Tibial nerve (tissue), 4 donors: Measurements from ENCODE around the gene KREMEN1. TPM values are rescaled to one million over a fixed set of nuclear protein-coding genes. Genes with fewer than 3 reads are reported as not detected.

Experiments used
- DNase-seq, 2 donors: peaks; one replicate each; pipeline ENCODE4 v3.0.0-alpha.2; 2019; ENCODE audit warnings: low spot score in 2 of 2
- H3K27ac ChIP-seq, 4 donors: fragments of 200-600 bp; sonication (generic) in 3 of 4; one replicate each; pipeline ENCODE4 v1.5.1; 2017 to 2019; ENCODE audit warnings: mild to moderate bottlenecking in 1 of 4
- H3K27me3 ChIP-seq, 2 donors: fragments of 200-600 bp; sonication (generic) in 1 of 2; one replicate each; pipeline versions ENCODE4 v1.5.1 to v1.6.0; 2017 to 2019
- H3K36me3 ChIP-seq, 3 donors: fragments of 200-600 bp; sonication (generic); one replicate each; pipeline ENCODE4 v1.5.1; 2018 to 2019
- H3K4me1 ChIP-seq, 4 donors: fragments of 200-600 bp; sonication (generic) in 3 of 4; one replicate each; pipeline ENCODE4 v1.5.1; 2017 to 2019
- H3K4me3 ChIP-seq, 4 donors: fragments of 200-600 bp; sonication (generic) in 3 of 4; one replicate each; pipeline ENCODE4 v1.5.1; 2017 to 2019; ENCODE audit warnings: mild to moderate bottlenecking in 1 of 4, moderate library complexity in 1 of 4
- H3K9me3 ChIP-seq, 4 donors: fragments of 200-600 bp; sonication (generic) in 3 of 4; one replicate each; pipeline ENCODE4 v1.5.1; 2017 to 2019
- CTCF ChIP-seq, 5 experiments: fragments of 200-600 bp in 3 of 5; fragments of 450-650 bp in 2 of 5; sonication (generic) in 3 of 5; IDR thresholded peaks; one replicate each; pipeline ENCODE4 v1.5.1; 2016 to 2019; ENCODE audit warnings: antibody characterized with exemption in 5 of 5, mild to moderate bottlenecking in 3 of 5, moderate library complexity in 2 of 5
- EP300 ChIP-seq, 2 donors: sonication (generic); formaldehyde crosslinking; IDR thresholded peaks; one replicate each; pipeline ENCODE4 v1.6.1; 2017; ENCODE audit warnings: antibody characterized with exemption in 2 of 2, mild to moderate bottlenecking in 1 of 2
- POLR2A ChIP-seq, 2 donors: fragments of 450-650 bp; IDR thresholded peaks; one replicate each; pipeline ENCODE4 v1.6.1; 2017; ENCODE audit warnings: antibody characterized with exemption in 2 of 2, mild to moderate bottlenecking in 2 of 2, moderate library complexity in 2 of 2
- WGBS, 2 donors: methylation state at CpG; one replicate each; pipeline ENCODE4 v1.1.5; 2018; 5-methylcytosine and 5-hydroxymethylcytosine counted together
- total RNA-seq, 4 donors: library from RNA; depleted of rRNA; stranded (reverse); fragments of >200 nt; gene quantifications; one replicate each; pipeline ENCODE4 v1.1.0, GENCODE V29; 2016

Gene KREMEN1
- total RNA-seq, 4 donors from 2014 or later, result 5.4 to 15.1 (median 12.9) TPM

- Histone ChIP-seq H3K36me3 (no peaks in the 10 kb centered on the region), H3K4me3 (no peak overlapping the region), H3K27me3 (peaks cover 0 to 3% of the 10 kb centered on the region in 2 donors), H3K27ac (no peak overlapping the region), H3K9me3 (peaks cover 0 to 5% (median 0%) of the 10 kb centered on the region in 4 donors), H3K4me1 (no peaks in the 10 kb centered on the region)
- no peak for DNase-seq
- TF ChIP-seq POLR2A (IDR thresholded peaks at IDR 0.05), result no peak
- no peak for TF ChIP-seq CTCF (IDR thresholded peaks at IDR 0.05)
- no peak for TF ChIP-seq EP300 (IDR thresholded peaks at IDR 0.05)
- 53 to 66% methylated on average over 5 to 10 of the region's 10 CpGs for WGBS, 2 donors
Measured at GRCh38 chr22:29195964-29196666, 123.3 kb downstream of the KREMEN1 start.

- H3K27me3 ChIP-seq, result peaks cover 0 to 3% of the 10 kb centered on the region in 2 donors
- WGBS, 2 donors, result 88 to 89% methylated on average over 3 of the region's 3 CpGs
- peaks cover 0 to 3% (median under 1%) of the 10 kb centered on the region in 4 donors for H3K4me1 ChIP-seq
Measured at GRCh38 chr22:29197096-29197495, 124.3 kb downstream of the KREMEN1 start.

GRCh38 chr22:29198240-29198639 lies 125.4 kb downstream of the KREMEN1 start:
- no peak overlapping the region for H3K4me3 ChIP-seq
- TF ChIP-seq CTCF (IDR thresholded peaks at IDR 0.05) (no peak), EP300 (IDR thresholded peaks at IDR 0.05) (no peak), POLR2A (IDR thresholded peaks at IDR 0.05) (no peak)
- 91 to 94% methylated on average over 5 of the region's 5 CpGs for WGBS, 2 donors
- H3K27ac ChIP-seq, result no peak overlapping the region
- peaks cover 0 to 12% (median 3%) of the 10 kb centered on the region in 4 donors for H3K4me1 ChIP-seq
- H3K27me3 ChIP-seq, result peaks cover 0 to 3% of the 10 kb centered on the region in 2 donors
- DNase-seq, result no peak
- no peaks in the 10 kb centered on the region for H3K36me3 ChIP-seq
- H3K9me3 ChIP-seq, result peaks cover 0 to 5% (median 0%) of the 10 kb centered on the region in 4 donors

More at GRCh38 chr22:29197096-29197495, 124.3 kb downstream of the KREMEN1 start:
- no peak for DNase-seq
- H3K4me3 ChIP-seq, result no peak overlapping the region
- TF ChIP-seq CTCF (IDR thresholded peaks at IDR 0.05) (no peak), POLR2A (IDR thresholded peaks at IDR 0.05) (no peak), EP300 (IDR thresholded peaks at IDR 0.05) (no peak)
- H3K27ac ChIP-seq, result no peak overlapping the region
- peaks cover 0 to 5% (median 0%) of the 10 kb centered on the region in 4 donors for H3K9me3 ChIP-seq
- no peaks in the 10 kb centered on the region for H3K36me3 ChIP-seq

- H3K27ac ChIP-seq, result no peak overlapping the region
- no peak overlapping the region for H3K4me3 ChIP-seq
- no peaks in the 10 kb centered on the region for H3K36me3 ChIP-seq
- no peaks in the 10 kb centered on the region for H3K9me3 ChIP-seq
- WGBS, 2 donors, result 73 to 78% methylated on average over 8 of the region's 8 CpGs
- peaks cover 0 to 12% (median 3%) of the 10 kb centered on the region in 4 donors for H3K4me1 ChIP-seq
- H3K27me3 ChIP-seq, result peaks cover 0 to 3% of the 10 kb centered on the region in 2 donors
- no peak for DNase-seq
- TF ChIP-seq POLR2A (IDR thresholded peaks at IDR 0.05), result no peak
- TF ChIP-seq EP300 (IDR thresholded peaks at IDR 0.05), result no peak
- TF ChIP-seq CTCF (IDR thresholded peaks at IDR 0.05), result no peak
Measured at GRCh38 chr22:29199702-29200400, 127.0 kb downstream of the KREMEN1 start.

- Histone ChIP-seq H3K4me1 (peaks cover 0 to 19% (median 3%) of the 10 kb centered on the region in 4 donors), H3K4me3 (no peak overlapping the region), H3K9me3 (no peaks in the 10 kb centered on the region), H3K27ac (no peak overlapping the region), H3K27me3 (peaks cover 0 to 3% of the 10 kb centered on the region in 2 donors), H3K36me3 (no peaks in the 10 kb centered on the region)
- DNase-seq, result no peak
- WGBS, 2 donors, result 91 to 96% methylated on average over 7 of the region's 7 CpGs
- no peak for TF ChIP-seq EP300 (IDR thresholded peaks at IDR 0.05)
- no peak for TF ChIP-seq CTCF (IDR thresholded peaks at IDR 0.05)
- TF ChIP-seq POLR2A (IDR thresholded peaks at IDR 0.05), result no peak
Measured at GRCh38 chr22:29200901-29201300, 128.1 kb downstream of the KREMEN1 start.
